Ectodermal cell (in vitro differentiated cells): ENCODE data around the gene LMTK3.

ENCODE experiments used
- H3K27ac ChIP-seq: 2 replicates; pipeline ENCODE4 v1.7.0; 2013; ENCODE audit warnings: mild to moderate bottlenecking, low read depth, low read length; ENCODE audit not compliant: insufficient read depth, poor library complexity, severe bottlenecking
- H3K27me3 ChIP-seq: 2 replicates; pipeline ENCODE4 v1.7.0; 2013; ENCODE audit warnings: mild to moderate bottlenecking, low read length; ENCODE audit not compliant: insufficient read depth, control insufficient read depth, poor library complexity, severe bottlenecking
- H3K36me3 ChIP-seq: one replicate; pipeline ENCODE4 v1.7.0; 2013; ENCODE audit warnings: low read length; ENCODE audit not compliant: control insufficient read depth, insufficient read depth
- H3K4me1 ChIP-seq: one replicate; pipeline ENCODE4 v1.7.0; 2013; ENCODE audit warnings: low read length; ENCODE audit not compliant: control insufficient read depth, insufficient read depth
- H3K4me3 ChIP-seq: 2 replicates; pipeline ENCODE4 v1.7.0; 2013; ENCODE audit warnings: low read depth, low read length, control low read depth; ENCODE audit not compliant: insufficient read depth
- H3K9me3 ChIP-seq: 2 replicates; pipeline ENCODE4 v1.7.0; 2013; ENCODE audit warnings: mild to moderate bottlenecking, low read length, moderate library complexity; ENCODE audit not compliant: control insufficient read depth
- WGBS, 2 experiments: methylation state at CpG; one replicate each; pipeline ENCODE4 v1.1.7; 2013; ENCODE audit warnings: missing lambda C conversion rate in 2 of 2; 5-methylcytosine and 5-hydroxymethylcytosine counted together

Gene LMTK3

DNA sequence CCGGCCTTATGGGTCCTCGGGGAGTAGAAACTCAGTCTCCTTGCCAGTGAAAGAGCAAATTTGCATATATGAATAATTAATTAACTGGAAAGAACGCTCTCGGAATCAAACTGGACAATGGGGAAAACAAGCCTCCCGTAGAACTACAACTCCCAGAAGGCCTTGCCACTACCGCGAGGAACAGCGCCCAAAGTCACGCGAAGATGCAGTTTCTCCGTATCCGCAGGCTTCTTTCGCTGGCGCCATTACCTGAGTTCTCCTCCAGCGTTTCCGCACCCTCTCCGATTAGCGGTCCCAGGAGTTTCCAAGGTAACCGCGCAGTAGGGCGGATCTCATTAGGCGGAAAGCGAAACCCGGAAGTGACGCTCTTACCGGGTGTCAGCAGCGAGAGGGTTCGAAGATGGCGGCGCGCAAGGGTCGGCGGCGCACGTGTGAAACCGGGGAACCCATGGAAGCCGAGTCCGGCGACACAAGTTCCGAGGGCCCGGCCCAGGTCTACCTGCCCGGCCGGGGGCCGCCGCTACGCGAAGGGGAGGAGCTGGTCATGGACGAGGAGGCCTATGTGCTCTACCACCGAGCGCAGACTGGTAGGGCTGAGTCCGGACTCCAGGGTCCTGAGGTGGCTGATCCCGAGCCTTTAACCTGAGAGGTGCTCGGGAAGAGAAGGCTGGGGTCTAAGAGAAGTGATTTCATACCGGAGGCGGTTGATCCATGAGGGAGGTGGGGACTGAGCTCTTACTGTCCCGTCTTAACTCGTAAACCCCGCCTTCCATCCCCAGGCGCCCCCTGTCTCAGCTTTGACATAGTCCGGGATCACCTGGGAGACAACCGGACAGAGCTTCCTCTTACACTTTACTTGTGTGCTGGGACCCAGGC is 65.8 kb downstream of the LMTK3 start, which contains the start of gene GRWD1:
Gene GRWD1, plus strand, starts transcription at position 378 of the 876 bp plus-strand sequence. Its CDS starts 23 bp downstream, at position 401.
- Histone ChIP-seq H3K9me3 (no peaks in the 10 kb centered on the region), H3K4me1 (peaks cover 15% of the 10 kb centered on the region), H3K27ac (peak within 1 kb of the TSS; percentile 72), H3K4me3 (peak within 1 kb of the TSS; percentile 99), H3K27me3 (peaks cover 34% of the 10 kb centered on the region), H3K36me3 (peaks cover 29% of the 10 kb centered on the region)
- WGBS, 2 experiments = 0% methylated on average over 61 of the region's 61 CpGs

GRCh38 chr19:48445256-48445605 is 66.4 kb downstream of the LMTK3 start:
- H3K4me1 ChIP-seq = peaks cover 15% of the 10 kb centered on the region
- WGBS, 2 experiments = 16 to 21% methylated on average over 6 of the region's 6 CpGs
- no peaks in the 10 kb centered on the region for H3K9me3 ChIP-seq
- peaks cover 23% of the 10 kb centered on the region for H3K36me3 ChIP-seq
- H3K27me3 ChIP-seq = peaks cover 34% of the 10 kb centered on the region
- H3K27ac ChIP-seq = peak overlapping the region; percentile 46
- peak overlapping the region; percentile 99 for H3K4me3 ChIP-seq

DNA sequence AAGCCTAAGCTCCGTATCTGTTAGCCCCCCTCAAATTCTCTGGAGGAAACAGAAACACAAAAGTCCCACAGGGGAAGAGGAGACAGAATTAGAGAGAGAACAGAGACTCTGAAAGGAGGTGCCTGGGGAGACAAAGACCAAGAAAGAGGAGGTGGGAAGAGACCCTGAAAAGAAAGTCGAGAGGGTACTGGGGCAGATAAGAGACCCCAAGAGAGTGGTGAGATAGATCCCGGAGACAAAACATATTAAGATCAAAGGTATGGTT is 66.8 kb downstream of the LMTK3 start:
- Histone ChIP-seq H3K27ac (no peak overlapping the region), H3K36me3 (peaks cover 19% of the 10 kb centered on the region), H3K9me3 (no peaks in the 10 kb centered on the region), H3K4me1 (peaks cover 15% of the 10 kb centered on the region), H3K4me3 (peak overlapping the region; percentile 99), H3K27me3 (peaks cover 34% of the 10 kb centered on the region)
- WGBS, 2 experiments = 45 to 52% methylated on average over 3 of the region's 3 CpGs

DNA sequence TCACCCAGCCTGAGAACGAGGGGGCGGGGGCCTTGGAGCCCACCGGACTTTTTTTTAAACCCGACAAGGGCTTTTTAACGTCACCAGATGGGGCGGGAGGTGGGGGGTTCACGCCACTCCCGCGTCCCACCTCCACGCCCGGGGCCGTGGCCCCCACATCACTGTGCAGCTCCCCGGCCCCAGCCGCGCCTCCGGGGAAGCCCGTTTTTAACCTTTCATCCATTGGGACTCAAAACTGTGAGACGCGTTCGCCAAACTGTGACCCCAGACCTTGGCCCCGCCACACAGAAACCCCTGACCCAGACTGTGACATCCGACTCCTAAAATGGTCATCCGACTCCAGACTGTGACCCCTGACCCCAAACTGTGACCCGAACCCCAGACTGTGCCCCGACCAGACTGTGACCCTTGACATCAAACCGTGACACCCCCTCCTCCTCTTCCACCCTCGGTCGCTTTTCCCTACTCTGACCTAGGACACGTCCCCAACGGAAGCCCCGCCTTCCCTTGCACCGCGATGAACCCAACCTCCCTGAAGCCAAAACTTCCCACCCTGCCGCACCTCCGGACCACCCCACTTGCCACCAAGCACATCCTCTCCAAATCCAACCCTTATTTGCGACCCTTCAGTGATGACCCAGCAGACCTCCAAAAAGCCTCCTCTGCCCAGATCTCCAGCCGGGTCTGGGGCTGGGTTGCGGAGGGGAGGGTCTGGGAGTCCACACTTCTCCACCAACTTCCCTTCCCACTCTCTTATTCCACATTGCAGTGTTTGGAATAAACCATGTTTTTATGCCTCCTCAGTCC is 67.3 kb downstream of the LMTK3 start:
- Histone ChIP-seq H3K4me1 (peaks cover 15% of the 10 kb centered on the region), H3K27me3 (peaks cover 34% of the 10 kb centered on the region), H3K36me3 (peaks cover 15% of the 10 kb centered on the region), H3K9me3 (no peaks in the 10 kb centered on the region), H3K27ac (no peak overlapping the region), H3K4me3 (peak overlapping the region; percentile 99)
- 45 to 48% methylated on average over 38 of the region's 38 CpGs for WGBS, 2 experiments

- peaks cover 13% of the 10 kb centered on the region for H3K36me3 ChIP-seq
- no peak overlapping the region for H3K27ac ChIP-seq
- H3K9me3 ChIP-seq = no peaks in the 10 kb centered on the region
- 44% methylated on average over 45 of the region's 45 CpGs for WGBS, 2 experiments
- peaks cover 34% of the 10 kb centered on the region for H3K27me3 ChIP-seq
- peaks cover 15% of the 10 kb centered on the region for H3K4me1 ChIP-seq
- H3K4me3 ChIP-seq = peak overlapping the region; percentile 1
These were observed 67.9 kb downstream of the LMTK3 start for GRCh38 chr19:48443731-48444128.

DNA sequence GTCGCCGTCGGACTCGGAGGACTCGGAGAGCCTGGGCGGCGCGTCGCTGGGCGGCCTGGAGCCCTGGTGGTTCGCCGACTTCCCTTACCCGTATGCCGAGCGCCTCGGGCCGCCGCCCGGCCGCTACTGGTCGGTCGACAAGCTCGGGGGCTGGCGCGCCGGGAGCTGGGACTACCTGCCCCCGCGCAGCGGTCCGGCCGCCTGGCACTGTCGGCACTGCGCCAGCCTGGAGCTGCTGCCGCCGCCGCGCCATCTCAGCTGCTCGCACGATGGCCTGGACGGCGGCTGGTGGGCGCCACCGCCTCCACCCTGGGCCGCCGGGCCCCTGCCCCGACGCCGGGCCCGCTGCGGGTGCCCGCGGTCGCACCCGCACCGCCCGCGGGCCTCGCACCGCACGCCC is 68.4 kb downstream of the LMTK3 start:
- Histone ChIP-seq H3K27ac (no peak overlapping the region), H3K27me3 (peaks cover 34% of the 10 kb centered on the region), H3K4me1 (peaks cover 15% of the 10 kb centered on the region), H3K36me3 (peaks cover 9% of the 10 kb centered on the region), H3K4me3 (no peak overlapping the region), H3K9me3 (no peaks in the 10 kb centered on the region)
- 37 to 39% methylated on average over 60 of the region's 60 CpGs for WGBS, 2 experiments

GRCh38 chr19:48442116-48443035 is 69.3 kb downstream of the LMTK3 start:
- 73 to 74% methylated on average over 94 of the region's 94 CpGs for WGBS, 2 experiments
- H3K27me3 ChIP-seq = peaks cover 34% of the 10 kb centered on the region
- no peaks in the 10 kb centered on the region for H3K36me3 ChIP-seq
- H3K4me3 ChIP-seq = no peak overlapping the region
- H3K9me3 ChIP-seq = no peaks in the 10 kb centered on the region
- peaks cover 15% of the 10 kb centered on the region for H3K4me1 ChIP-seq
- no peak overlapping the region for H3K27ac ChIP-seq

DNA sequence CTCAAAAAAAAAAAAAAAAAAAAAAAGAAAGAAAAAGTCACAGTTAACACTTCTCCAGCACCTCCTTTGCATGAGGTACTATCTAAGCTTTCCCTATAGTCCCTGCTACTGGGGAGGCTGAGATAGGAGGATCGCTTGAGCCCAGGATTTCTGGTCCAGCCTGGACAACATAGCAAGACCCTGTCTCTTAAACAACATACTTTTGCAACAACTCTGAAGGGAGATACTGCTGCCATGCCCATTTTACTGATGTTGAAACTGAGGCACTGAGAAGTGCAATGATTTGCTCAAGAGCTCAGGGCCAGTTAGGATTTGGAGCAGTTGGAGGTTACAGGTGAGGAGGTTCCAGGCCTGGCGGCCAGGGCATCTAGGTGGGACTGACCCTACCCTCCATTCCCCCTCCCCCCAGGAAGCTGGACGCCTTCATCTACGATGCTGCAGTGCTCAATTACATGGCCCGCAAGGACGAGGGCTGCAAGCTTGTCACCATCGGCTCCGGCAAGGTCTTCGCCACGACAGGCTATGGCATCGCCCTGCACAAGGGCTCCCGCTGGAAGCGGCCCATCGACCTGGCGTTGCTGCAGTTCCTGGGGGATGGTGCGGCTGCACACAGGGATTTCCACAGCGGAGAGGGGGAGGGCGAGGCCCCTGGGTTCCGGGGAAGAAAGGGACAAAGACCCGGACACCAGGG is 70.1 kb downstream of the LMTK3 start:
- no peaks in the 10 kb centered on the region for H3K9me3 ChIP-seq
- H3K27me3 ChIP-seq = peaks cover 34% of the 10 kb centered on the region
- peaks cover 13% of the 10 kb centered on the region for H3K4me1 ChIP-seq
- 94% methylated on average over 20 of the region's 20 CpGs for WGBS, 2 experiments
- H3K4me3 ChIP-seq = no peak overlapping the region
- no peaks in the 10 kb centered on the region for H3K36me3 ChIP-seq
- no peak overlapping the region for H3K27ac ChIP-seq

DNA sequence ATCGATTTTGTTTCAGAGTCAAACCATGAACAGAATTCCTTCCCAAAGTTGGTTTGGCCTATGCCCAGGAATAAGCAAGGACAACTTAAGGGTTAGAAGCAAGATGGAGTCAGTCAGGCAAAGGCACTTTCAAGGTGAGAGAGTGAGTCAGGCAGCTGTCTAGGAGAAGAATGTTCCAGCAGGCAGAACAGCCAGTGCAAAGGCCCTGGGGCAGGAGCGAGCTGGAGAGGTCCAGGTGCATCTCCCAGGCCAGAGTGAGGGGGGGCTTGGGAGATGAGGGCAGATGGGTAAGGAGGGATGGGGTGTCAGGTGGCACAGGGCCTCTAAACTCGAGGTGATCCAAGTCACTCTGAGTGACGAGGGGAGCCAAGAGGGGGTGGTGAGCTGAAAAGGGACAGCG is 75.0 kb downstream of the LMTK3 start:
- Histone ChIP-seq H3K9me3 (no peaks in the 10 kb centered on the region), H3K27me3 (peaks cover 2% of the 10 kb centered on the region), H3K4me3 (no peak overlapping the region), H3K36me3 (no peaks in the 10 kb centered on the region), H3K27ac (no peak overlapping the region), H3K4me1 (no peaks in the 10 kb centered on the region)
- 89 to 93% methylated on average over 5 of the region's 5 CpGs for WGBS, 2 experiments
